ENCODE data around the gene DEFB119. TPM values are rescaled to one million over a fixed set of nuclear protein-coding genes. Genes with fewer than 3 reads are reported as not detected.

Gene DEFB119
- not detected in 2 replicates for total RNA-seq (ENCODE audit: low replicate concordance)

GRCh38 chr20:31390490-31390889 is at the start of gene DEFB119:
Gene DEFB119 (minus strand): TSS chr20:31390590. CDS start chr20:31390483, 107 bp downstream.

GRCh38 chr20:31406115-31406514 is 15.7 kb upstream of the DEFB119 start, which contains the start of gene DEFB121:
Gene DEFB121 (minus strand): TSS chr20:31406215. CDS start chr20:31406152, 63 bp downstream.

GRCh38 chr20:31368301-31368700 is 22.1 kb downstream of the DEFB119 start, which contains the start of gene DEFB118:
Gene DEFB118 (plus strand): TSS chr20:31368601. CDS start chr20:31368651, 50 bp downstream.

Other genes with a start within 250 kb of the DEFB119 start
- gene DEFB115, start 132.9 kb downstream of the DEFB119 start, total RNA-seq (ENCODE audit: low replicate concordance) = not detected in 2 replicates
- gene DEFB116, start 82.0 kb downstream of the DEFB119 start, total RNA-seq (ENCODE audit: low replicate concordance) = not detected in 2 replicates
- gene DEFB118, start 22.0 kb downstream of the DEFB119 start, total RNA-seq (ENCODE audit: low replicate concordance) = not detected in 2 replicates
- gene DEFB121, start 15.6 kb upstream of the DEFB119 start, total RNA-seq (ENCODE audit: low replicate concordance) = not detected in 2 replicates
- not detected in 2 replicates for gene DEFB123, start 50.0 kb upstream of the DEFB119 start, total RNA-seq (ENCODE audit: low replicate concordance)
- not detected in 2 replicates for gene DEFB124, start 84.5 kb upstream of the DEFB119 start, total RNA-seq (ENCODE audit: low replicate concordance)
- 0.15 TPM in 1 of 2 replicates, not detected in the other for gene REM1, start 84.7 kb upstream of the DEFB119 start, total RNA-seq (ENCODE audit: low replicate concordance)
- 45.0 and 55.8 TPM in 2 replicates for gene HM13, start 123.9 kb upstream of the DEFB119 start, total RNA-seq (ENCODE audit: low replicate concordance)
- 6.4 and 565 TPM in 2 replicates for gene ID1, start 214.7 kb upstream of the DEFB119 start, total RNA-seq (ENCODE audit: low replicate concordance)
- gene COX4I2, start 247.3 kb upstream of the DEFB119 start, total RNA-seq (ENCODE audit: low replicate concordance) = 0.08 TPM in 1 of 2 replicates, not detected in the other

Measured in smooth muscle cell of the coronary artery (primary cell).